Left lobe of liver (tissue), 2 donors: ENCODE measurements around the gene ROR2. TPM values are rescaled to one million over a fixed set of nuclear protein-coding genes. Genes with fewer than 3 reads are reported as not detected.

Source experiments
- ATAC-seq: fragments of 200-7000 bp; cut with Tn5 transposase; one replicate; pipeline ENCODE4 v1.9.1; 2020; ENCODE audit warnings: mild to moderate bottlenecking, moderate library complexity
- DNase-seq: peaks from one replicate; pipeline ENCODE4 v3.0.0-alpha.2; 2020; ENCODE audit warnings: low spot score
- total RNA-seq: library from RNA; stranded (reverse); gene quantifications from one replicate; pipeline ENCODE4 v1.2.1, GENCODE V29; 2021
- donor health status: DM: no; HTN: no; CAD: no; lungs with moderate emphysema.
- donor health status: DM: no; HTN: yes; CAD: no.

Gene ROR2
- total RNA-seq, 1 donor from 2014 or later, result 0.15 TPM

GRCh38 chr9:91726406-91727100 is 223.5 kb downstream of the ROR2 start:
- ATAC-seq, result peak; percentile 40
- DNase-seq, result no peak

- ATAC-seq (no peak), DNase-seq (no peak)
Observed at GRCh38 chr9:91725651-91726050, 224.4 kb downstream of the ROR2 start.

GRCh38 chr9:91724609-91725505 is 225.2 kb downstream of the ROR2 start:
- no peak for DNase-seq
- no peak for ATAC-seq

- ATAC-seq (no peak), DNase-seq (no peak)
Observed at GRCh38 chr9:91724068-91724440, 226.0 kb downstream of the ROR2 start.

GRCh38 chr9:91723420-91724067 is 226.5 kb downstream of the ROR2 start:
- no peak for ATAC-seq
- no peak for DNase-seq

- ATAC-seq (no peak), DNase-seq (no peak)
Observed at GRCh38 chr9:91720751-91721705, 229.0 kb downstream of the ROR2 start.

GRCh38 chr9:91720313-91720712 is 229.7 kb downstream of the ROR2 start:
- DNase-seq (no peak), ATAC-seq (no peak)

GRCh38 chr9:91718071-91718470 is 232.0 kb downstream of the ROR2 start:
- DNase-seq (no peak), ATAC-seq (no peak)

GRCh38 chr9:91716815-91717214 is 233.2 kb downstream of the ROR2 start:
- no peak for ATAC-seq
- no peak for DNase-seq

- ATAC-seq, result no peak
- no peak for DNase-seq
Observed at GRCh38 chr9:91716239-91716638, 233.8 kb downstream of the ROR2 start.

- ATAC-seq, result no peak
- no peak for DNase-seq
Observed at GRCh38 chr9:91714874-91715615, 235.0 kb downstream of the ROR2 start.

- ATAC-seq (peak; percentile 36), DNase-seq (no peak)
Observed at GRCh38 chr9:91714020-91714806, 235.8 kb downstream of the ROR2 start.

GRCh38 chr9:91712811-91713210 is 237.2 kb downstream of the ROR2 start:
- ATAC-seq (no peak), DNase-seq (no peak)

GRCh38 chr9:91711755-91712601 is 238.1 kb downstream of the ROR2 start:
- no peak for ATAC-seq
- no peak for DNase-seq

GRCh38 chr9:91710158-91710557 is 239.9 kb downstream of the ROR2 start:
- DNase-seq, result no peak
- ATAC-seq, result no peak

- DNase-seq (no peak), ATAC-seq (no peak)
Observed at GRCh38 chr9:91705386-91705785, 244.6 kb downstream of the ROR2 start.

GRCh38 chr9:91700475-91700874 is 249.6 kb downstream of the ROR2 start:
- DNase-seq (no peak), ATAC-seq (no peak)

GRCh38 chr9:91698266-91698665 is 251.8 kb downstream of the ROR2 start:
- DNase-seq (no peak), ATAC-seq (no peak)
